Kidney (tissue), 14 donors: ENCODE data around the gene SLC37A4. TPM values are rescaled to one million over a fixed set of nuclear protein-coding genes. Genes with fewer than 3 reads are reported as not detected.
A peak's percentile ranks its signal among the peaks of the same experiment; 100 is the strongest.
"Not testable (repeated sequence)": the region's sequence is repeated elsewhere in the genome, so short reads cannot be mapped to it uniquely, and the experiment has no call there.

Experiments
- DNase-seq, 5 donors: peaks; one replicate each; pipeline ENCODE4 v3.0.0-alpha.2; 2013 to 2020
- FAIRE-seq: peaks from 2 replicates; lab custom pipeline; 2012; peaks lifted over from hg19 to GRCh38; lab: Jason Lieb, UNC
- H3K27ac ChIP-seq, 2 donors: one replicate each; pipeline ENCODE4 v1.7.0; 2013; ENCODE audit warnings: low read depth in 2 of 2, low read length in 2 of 2, inconsistent platforms in 1 of 2
- H3K27me3 ChIP-seq: one replicate; pipeline ENCODE4 v1.7.1; 2013; ENCODE audit warnings: low read length, inconsistent platforms; ENCODE audit not compliant: control insufficient read depth, insufficient read depth
- H3K36me3 ChIP-seq, 3 donors: one replicate each; pipeline versions ENCODE4 v1.7.0 to v1.7.1; 2013; ENCODE audit warnings: low read length in 3 of 3, control low read depth in 1 of 3, inconsistent platforms in 1 of 3; ENCODE audit not compliant: insufficient read depth in 3 of 3, control insufficient read depth in 2 of 3
- H3K4me1 ChIP-seq, 3 donors: one replicate each; pipeline versions ENCODE4 v1.7.0 to v1.7.1; 2013; ENCODE audit warnings: low read length in 3 of 3, inconsistent platforms in 1 of 3, low read depth in 1 of 3; ENCODE audit not compliant: control insufficient read depth in 2 of 3, insufficient read depth in 2 of 3
- H3K4me3 ChIP-seq, 3 donors: one replicate each; pipeline versions ENCODE4 v1.7.0 to v1.8.1; 2013; ENCODE audit warnings: low read length in 3 of 3, control low read depth in 1 of 3, inconsistent platforms in 1 of 3
- H3K9ac ChIP-seq, 3 donors: one replicate each; pipeline versions ENCODE4 v1.7.0 to v1.7.1; 2013; ENCODE audit warnings: low read length in 3 of 3, control low read depth in 1 of 3, inconsistent platforms in 1 of 3
- H3K9me3 ChIP-seq, 3 donors: one replicate each; pipeline versions ENCODE4 v1.7.0 to v1.7.1; 2013; ENCODE audit warnings: low read length in 3 of 3, control low read depth in 1 of 3, inconsistent platforms in 1 of 3; ENCODE audit not compliant: control insufficient read depth in 2 of 3, insufficient read depth in 1 of 3
- CTCF ChIP-seq: IDR thresholded peaks from 3 replicates; pipeline ENCODE4 v1.5.1; 2012; ENCODE audit warnings: mild to moderate bottlenecking, moderate library complexity, borderline replicate concordance; ENCODE audit not compliant: insufficient read depth; ENCODE audit errors: extremely low read depth
- intact Hi-C: fragments of 100-400 bp; cut with DNase I; formaldehyde crosslinking; loops from one replicate; pipeline ENCODE4 v1.11.1; 2022
- polyA plus RNA-seq: library from polyadenylated mRNA; stranded (reverse); fragments of 350-450 nt; fragmentation: Illumina TruSeq; extraction: RNeasy Lipid Tissue Mini Kit (QIAGEN cat#74804); gene quantifications from one replicate; pipeline ENCODE4 v1.2.3, GENCODE V29; 2014; ENCODE audit warnings: low read depth, low replicate concordance; ENCODE audit not compliant: insufficient read depth
- total RNA-seq: library from RNA; stranded (reverse); fragmentation: NEBNext Ultra II Directional; extraction: Animal tissue kit (Norgen Biotek cat#: 25700); gene quantifications from one replicate; pipeline ENCODE4 v1.2.1, GENCODE V29; 2021
- donor health status: control.
- donor health status: control.
- donor health status: control.
- donor health status: control.
- donor health status: control.
- donor health status: DM: yes; HTN: yes; CAD: no.
- donor health status: Normal renal cell carcinoma (clear cell type).

SLC37A4 gene
- total and polyA plus RNA-seq, 2 donors from 2014 or later: 49.5 to 115 TPM

DNA sequence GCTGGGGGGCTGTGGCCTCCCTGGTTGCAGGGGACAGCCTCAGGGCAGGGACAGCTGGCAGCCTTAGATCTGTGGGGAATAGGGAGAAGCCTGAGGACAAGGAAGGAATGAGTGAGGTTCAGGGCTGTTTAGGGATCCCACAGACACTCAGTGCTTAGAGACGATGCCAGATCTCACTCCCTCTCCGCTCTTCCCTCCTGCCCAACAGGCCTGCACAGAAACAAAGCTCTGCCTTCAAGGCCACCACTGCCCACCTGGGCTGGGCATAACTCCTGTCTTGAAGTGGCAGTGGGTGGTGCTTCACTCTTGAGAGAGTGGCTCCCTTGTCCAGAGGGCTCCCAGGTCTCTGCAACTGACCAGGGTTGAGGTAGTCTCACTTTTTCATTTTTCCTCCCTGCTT lies 45.9 kb downstream of the SLC37A4 start:
- no peaks in the 10 kb centered on the region for H3K36me3 ChIP-seq
- H3K27ac ChIP-seq: no peak overlapping the region
- no peak for DNase-seq
- H3K4me3 ChIP-seq: no peak overlapping the region
- H3K4me1 ChIP-seq: peaks cover 0 to 7% (median 0%) of the 10 kb centered on the region in 3 donors
- intact Hi-C loops: no loop called here
- H3K9me3 ChIP-seq: no peaks in the 10 kb centered on the region
- no peaks in the 10 kb centered on the region for H3K27me3 ChIP-seq
- no peak for FAIRE-seq
- no peak overlapping the region for H3K9ac ChIP-seq
- no peak for TF ChIP-seq CTCF

DNA sequence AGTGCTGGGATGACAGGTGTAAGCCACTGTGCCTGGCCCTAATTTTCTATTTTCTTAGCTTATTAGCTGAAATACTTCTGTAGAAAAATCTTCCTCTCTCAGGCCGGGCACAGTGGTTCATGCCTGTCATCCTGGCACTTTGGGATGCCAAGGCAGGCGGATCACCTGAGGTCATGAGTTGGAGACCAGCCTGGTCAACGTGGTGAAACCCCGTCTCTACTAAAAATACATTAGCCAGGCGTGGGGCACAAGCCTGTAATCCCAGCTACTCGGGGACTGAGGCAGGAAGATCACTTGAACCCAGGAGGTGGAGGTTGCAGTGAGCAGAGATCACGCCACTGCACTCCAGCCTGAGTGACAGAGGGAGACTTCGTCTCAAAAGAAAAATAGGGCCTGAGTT lies 46.3 kb downstream of the SLC37A4 start:
- H3K27me3 ChIP-seq, H3K4me3 ChIP-seq, intact Hi-C loops, H3K27ac ChIP-seq, DNase-seq, FAIRE-seq, H3K9ac ChIP-seq, H3K9me3 ChIP-seq, H3K4me1 ChIP-seq, H3K36me3 ChIP-seq: not testable (repeated sequence)

GRCh38 chr11:118980191-118980881 lies 50.3 kb downstream of the SLC37A4 start:
- intact Hi-C loops: no loop called here
- no peaks in the 10 kb centered on the region for H3K36me3 ChIP-seq
- FAIRE-seq (no peak), DNase-seq (peak; percentile 46 to 74 (median 67))
- H3K9ac ChIP-seq: no peak overlapping the region
- no peaks in the 10 kb centered on the region for H3K27me3 ChIP-seq
- no peak for TF ChIP-seq CTCF
- no peak overlapping the region for H3K27ac ChIP-seq
- H3K9me3 ChIP-seq: no peaks in the 10 kb centered on the region
- H3K4me1 ChIP-seq: peaks cover 0 to 7% (median 0%) of the 10 kb centered on the region in 3 donors
- peak overlapping the region in 2 of 3 donors; percentile 28 to 47 for H3K4me3 ChIP-seq

DNA sequence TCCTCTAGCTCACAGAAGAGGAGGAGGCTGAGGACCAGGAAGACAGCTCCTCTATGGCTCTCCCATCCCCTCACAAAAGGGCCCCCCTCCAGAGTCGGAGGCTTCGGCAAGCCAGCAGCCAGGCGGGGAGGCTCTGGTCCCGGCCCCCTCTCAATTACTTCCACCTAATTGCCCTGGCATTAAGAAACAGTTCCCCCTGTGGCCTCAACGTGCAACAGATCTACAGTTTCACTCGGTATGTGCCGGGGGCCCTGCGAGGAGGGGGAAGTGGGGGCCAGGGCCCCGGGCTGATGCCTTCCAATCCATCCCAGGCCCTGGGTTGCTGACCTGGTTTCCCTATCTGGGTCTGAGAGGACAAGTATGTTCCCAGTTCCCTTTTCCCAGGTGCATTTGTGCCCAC lies 51.2 kb downstream of the SLC37A4 start:
- Histone ChIP-seq H3K9me3 (no peaks in the 10 kb centered on the region), H3K27ac (no peak overlapping the region), H3K4me1 (peaks cover 0 to 7% (median 0%) of the 10 kb centered on the region in 3 donors), H3K36me3 (no peaks in the 10 kb centered on the region), H3K9ac (no peak overlapping the region), H3K27me3 (no peaks in the 10 kb centered on the region), H3K4me3 (no peak overlapping the region)
- intact Hi-C loops: no loop called here
- no peak for TF ChIP-seq CTCF
- FAIRE-seq (no peak), DNase-seq (peak in 2 of 5 donors; percentile 42 to 48)
